HG03521 (cell line): ENCODE measurements around the gene ADGRG6.

ENCODE experiments used
- ATAC-seq: cut with Tn5 transposase; IDR thresholded peaks from one replicate; pipeline ENCODE4 v1.9.1; 2021; ENCODE audit warnings: mild to moderate bottlenecking, moderate library complexity; ENCODE audit not compliant: unreplicated experiment

ADGRG6 gene

GRCh38 chr6:142474531-142475289, 172.9 kb downstream of the ADGRG6 start:
- no peak for ATAC-seq

- ATAC-seq = no peak
Measured at GRCh38 chr6:142476452-142476851, 174.6 kb downstream of the ADGRG6 start.

- ATAC-seq = no peak
Measured at GRCh38 chr6:142478117-142478516, 176.3 kb downstream of the ADGRG6 start.

GRCh38 chr6:142481466-142481865, 179.7 kb downstream of the ADGRG6 start:
- ATAC-seq = no peak

- ATAC-seq = no peak
Measured at GRCh38 chr6:142482249-142482648, 180.4 kb downstream of the ADGRG6 start.

- no peak for ATAC-seq
Measured at GRCh38 chr6:142482974-142483373, 181.2 kb downstream of the ADGRG6 start.

- ATAC-seq = no peak
Measured at GRCh38 chr6:142485256-142485655, 183.4 kb downstream of the ADGRG6 start.

GRCh38 chr6:142489722-142490610, 188.2 kb downstream of the ADGRG6 start:
- ATAC-seq = no peak
